Parathyroid adenoma (tissue), 2 donors: ENCODE data around the gene TTC8.

Experiments
- H2AFZ ChIP-seq: fragments of 300-600 bp; sonication (generic); one replicate; pipeline ENCODE4 v1.7.0; 2017; ENCODE audit warnings: antibody characterized with exemption, mild to moderate bottlenecking
- H3K27ac ChIP-seq: fragments of 300-600 bp; sonication (generic); one replicate; pipeline ENCODE4 v1.7.0; 2017
- H3K27me3 ChIP-seq: fragments of 300-600 bp; sonication (generic); one replicate; pipeline ENCODE4 v1.7.0; 2017; ENCODE audit warnings: low read length; ENCODE audit not compliant: control insufficient read depth, insufficient read depth
- H3K36me3 ChIP-seq: fragments of 300-600 bp; sonication (generic); one replicate; pipeline ENCODE4 v1.7.0; 2017; ENCODE audit warnings: low read length; ENCODE audit not compliant: control insufficient read depth, insufficient read depth
- H3K4me1 ChIP-seq: fragments of 300-600 bp; sonication (generic); one replicate; pipeline ENCODE4 v1.7.0; 2017; ENCODE audit warnings: control low read depth
- H3K4me2 ChIP-seq: fragments of 300-600 bp; sonication (generic); one replicate; pipeline ENCODE4 v1.7.0; 2017; ENCODE audit warnings: low read length
- H3K4me3 ChIP-seq: fragments of 300-600 bp; sonication (generic); one replicate; pipeline ENCODE4 v1.7.0; 2017; ENCODE audit warnings: low read depth, low read length
- H3K79me2 ChIP-seq: fragments of 300-600 bp; sonication (generic); one replicate; pipeline ENCODE4 v1.7.0; 2017; ENCODE audit warnings: control low read depth
- H3K9ac ChIP-seq: fragments of 300-600 bp; sonication (generic); one replicate; pipeline ENCODE4 v1.7.0; 2017; ENCODE audit warnings: mild to moderate bottlenecking
- H3K9me3 ChIP-seq: fragments of 300-600 bp; sonication (generic); one replicate; pipeline ENCODE4 v1.7.0; 2017; ENCODE audit warnings: low read length; ENCODE audit not compliant: control insufficient read depth
- TF ChIP-seq, protein P1 (sequence below): fragments of 300-600 bp; sonication (generic); IDR thresholded peaks from one replicate; pipeline ENCODE4 v1.7.0; 2017; ENCODE audit warnings: antibody characterized with exemption, mild to moderate bottlenecking
- donor health status: primary hyperparathyroidism.

The TTC8 gene

DNA sequence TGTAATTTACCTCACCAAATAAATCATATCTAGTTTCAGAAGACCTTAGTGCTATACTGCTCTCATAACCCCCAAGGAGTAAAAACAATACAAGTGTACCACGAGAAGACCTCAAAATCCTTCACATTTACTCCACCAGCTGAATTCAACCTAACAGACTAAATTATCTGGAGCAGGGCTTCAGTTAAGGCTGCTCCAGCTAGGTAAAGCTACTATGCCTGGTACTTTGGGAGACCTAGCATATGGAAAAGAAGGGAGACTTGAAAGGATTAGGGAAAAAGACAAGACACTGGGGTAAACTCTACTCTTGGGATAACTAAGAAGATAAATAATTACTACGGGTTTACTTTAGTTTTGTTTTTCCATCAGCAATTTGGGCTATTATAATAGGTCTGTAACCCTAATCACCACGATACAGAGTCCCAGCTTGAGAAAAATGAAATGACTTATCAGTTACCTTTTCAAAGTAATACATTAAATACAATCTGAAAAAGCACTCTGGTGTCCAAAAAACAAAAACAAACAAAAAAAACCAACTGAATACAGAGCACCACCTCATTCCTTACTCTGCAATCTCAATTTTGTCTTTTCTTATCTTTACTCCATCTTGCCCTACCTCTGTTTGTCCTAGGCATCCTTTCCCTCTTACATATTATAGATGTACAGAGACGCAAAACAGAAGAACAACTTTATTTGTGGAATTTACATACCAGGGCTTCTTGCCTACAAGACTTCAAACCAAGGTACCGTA, 33.8 kb upstream of the TTC8 start:
- H3K4me3 ChIP-seq = no peak overlapping the region
- no peak overlapping the region for H3K9ac ChIP-seq
- H3K36me3 ChIP-seq = no peaks in the 10 kb centered on the region
- H3K4me2 ChIP-seq = no peak overlapping the region
- no peaks in the 10 kb centered on the region for H3K79me2 ChIP-seq
- no peaks in the 10 kb centered on the region for H3K27me3 ChIP-seq
- peaks cover 5% of the 10 kb centered on the region for H3K4me1 ChIP-seq
- no peak overlapping the region for H2AFZ ChIP-seq
- H3K27ac ChIP-seq = no peak overlapping the region
- TF ChIP-seq, protein P1, sequence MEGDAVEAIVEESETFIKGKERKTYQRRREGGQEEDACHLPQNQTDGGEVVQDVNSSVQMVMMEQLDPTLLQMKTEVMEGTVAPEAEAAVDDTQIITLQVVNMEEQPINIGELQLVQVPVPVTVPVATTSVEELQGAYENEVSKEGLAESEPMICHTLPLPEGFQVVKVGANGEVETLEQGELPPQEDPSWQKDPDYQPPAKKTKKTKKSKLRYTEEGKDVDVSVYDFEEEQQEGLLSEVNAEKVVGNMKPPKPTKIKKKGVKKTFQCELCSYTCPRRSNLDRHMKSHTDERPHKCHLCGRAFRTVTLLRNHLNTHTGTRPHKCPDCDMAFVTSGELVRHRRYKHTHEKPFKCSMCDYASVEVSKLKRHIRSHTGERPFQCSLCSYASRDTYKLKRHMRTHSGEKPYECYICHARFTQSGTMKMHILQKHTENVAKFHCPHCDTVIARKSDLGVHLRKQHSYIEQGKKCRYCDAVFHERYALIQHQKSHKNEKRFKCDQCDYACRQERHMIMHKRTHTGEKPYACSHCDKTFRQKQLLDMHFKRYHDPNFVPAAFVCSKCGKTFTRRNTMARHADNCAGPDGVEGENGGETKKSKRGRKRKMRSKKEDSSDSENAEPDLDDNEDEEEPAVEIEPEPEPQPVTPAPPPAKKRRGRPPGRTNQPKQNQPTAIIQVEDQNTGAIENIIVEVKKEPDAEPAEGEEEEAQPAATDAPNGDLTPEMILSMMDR = no peak
- H3K9me3 ChIP-seq = no peaks in the 10 kb centered on the region

DNA sequence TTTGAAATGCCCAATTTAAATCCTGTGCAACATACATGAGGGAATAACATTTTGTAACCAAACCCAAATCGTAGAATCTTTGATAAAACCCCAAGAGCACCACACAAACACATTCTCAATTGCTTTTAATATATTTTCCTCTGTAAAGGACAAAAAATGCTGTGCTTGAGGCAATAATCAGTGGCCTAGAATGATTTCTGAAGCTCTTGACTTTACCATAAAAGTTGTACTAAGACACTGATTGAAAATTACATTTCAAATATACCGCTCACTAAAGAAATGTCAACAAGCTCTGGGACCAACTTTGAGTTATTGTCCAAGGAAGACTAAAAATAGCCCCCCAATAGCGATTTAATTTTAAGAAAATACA, 33.2 kb upstream of the TTC8 start:
- H3K9me3 ChIP-seq = no peaks in the 10 kb centered on the region
- H3K79me2 ChIP-seq = no peaks in the 10 kb centered on the region
- no peak overlapping the region for H3K9ac ChIP-seq
- H2AFZ ChIP-seq = peak overlapping the region; percentile 80
- H3K4me1 ChIP-seq = peaks cover 5% of the 10 kb centered on the region
- no peak overlapping the region for H3K4me2 ChIP-seq
- no peaks in the 10 kb centered on the region for H3K27me3 ChIP-seq
- no peaks in the 10 kb centered on the region for H3K36me3 ChIP-seq
- no peak overlapping the region for H3K27ac ChIP-seq
- H3K4me3 ChIP-seq = no peak overlapping the region
- TF ChIP-seq, protein P1 = no peak

DNA sequence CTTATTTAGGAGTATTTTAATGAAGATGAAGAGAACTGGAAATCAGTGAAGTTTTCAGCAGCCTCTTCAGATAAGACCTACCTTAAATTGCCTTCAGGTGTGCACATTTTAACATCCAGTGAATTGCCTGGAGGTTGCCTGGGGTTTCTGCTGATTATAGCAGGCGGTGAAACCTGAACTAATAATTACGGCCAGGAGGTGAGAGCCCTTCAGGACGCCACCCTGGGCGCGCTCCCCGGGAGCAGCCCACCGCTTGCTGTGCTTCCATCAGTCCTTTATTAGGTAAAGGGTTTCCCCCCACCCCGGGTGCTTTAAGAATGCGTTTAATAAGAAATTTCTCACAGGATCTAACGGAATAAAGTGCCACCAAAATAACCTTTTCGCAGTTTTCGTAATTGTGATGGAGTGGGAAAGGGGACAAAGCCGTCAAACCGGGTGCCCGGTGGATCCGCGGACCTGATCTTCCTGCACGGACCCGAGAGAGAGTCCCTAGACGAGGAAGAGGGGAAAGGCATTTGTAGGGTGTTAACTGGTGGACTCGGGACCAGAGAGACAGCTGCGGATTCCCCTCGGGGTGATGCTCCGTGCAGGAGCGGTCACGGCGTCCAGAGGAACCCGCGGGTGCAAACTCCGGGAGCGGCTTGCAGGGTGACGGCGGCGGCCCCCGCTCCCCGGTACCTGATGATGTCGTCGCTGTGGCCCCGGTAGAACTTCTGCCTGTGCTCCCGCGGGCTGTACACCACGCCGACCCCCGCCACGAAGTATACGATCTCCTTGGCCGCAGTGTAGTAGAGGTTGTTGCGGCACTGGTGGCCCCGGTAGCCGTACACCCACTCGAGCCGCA, 32.6 kb upstream of the TTC8 start:
- TF ChIP-seq, protein P1 = no peak
- Histone ChIP-seq H3K36me3 (no peaks in the 10 kb centered on the region), H3K4me3 (peak overlapping the region; percentile 62), H3K9ac (no peak overlapping the region), H2AFZ (peak overlapping the region; percentile 80), H3K27me3 (no peaks in the 10 kb centered on the region), H3K79me2 (no peaks in the 10 kb centered on the region), H3K9me3 (no peaks in the 10 kb centered on the region), H3K4me2 (peak overlapping the region; percentile 57), H3K27ac (peak overlapping the region; percentile 7), H3K4me1 (peaks cover 5% of the 10 kb centered on the region)

DNA sequence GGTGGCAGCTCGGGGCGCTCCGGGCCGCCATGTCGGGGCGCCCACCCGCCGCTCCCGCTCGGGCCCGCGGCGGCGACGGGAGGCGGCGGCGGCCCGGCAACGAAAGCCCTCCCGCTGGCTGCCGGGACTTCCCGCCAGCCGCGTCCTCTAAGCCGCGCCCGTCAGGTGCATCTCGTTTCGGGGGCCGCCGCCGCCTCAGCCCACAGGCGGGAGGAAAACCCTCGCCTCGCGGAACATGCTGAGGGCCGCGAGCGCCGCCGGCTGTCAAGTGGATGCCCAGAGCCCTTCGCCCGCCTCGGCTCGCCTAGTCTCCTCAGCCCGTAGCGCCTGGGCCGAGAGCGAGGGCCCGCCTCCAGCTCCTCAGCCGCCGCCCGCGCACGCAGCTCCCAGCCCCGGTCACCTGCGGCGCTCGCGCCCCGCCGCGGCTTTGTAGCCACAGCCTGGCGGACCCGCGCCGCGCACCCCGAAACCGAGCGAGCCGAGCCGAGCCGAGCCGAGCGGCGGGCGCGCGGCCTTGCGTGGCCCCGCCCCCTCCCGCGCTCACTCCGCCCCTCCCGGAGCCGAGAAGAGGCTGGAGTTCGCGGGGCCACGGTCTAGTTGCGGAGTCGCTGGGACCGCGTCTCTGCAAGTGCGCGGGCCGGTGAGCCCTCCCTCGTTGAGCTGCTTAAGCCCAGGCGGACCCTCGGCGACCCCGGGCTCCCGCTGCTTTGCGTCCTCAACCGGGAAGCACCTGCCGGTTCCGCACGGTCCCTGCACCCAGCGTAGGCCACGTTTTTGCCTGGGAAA, 31.8 kb upstream of the TTC8 start, which contains the start of gene EML5:
EML5 (minus strand) TSS at position 481 of the 786 bp plus-strand sequence; CDS start at position 31, 450 bp downstream.
- no peaks in the 10 kb centered on the region for H3K79me2 ChIP-seq
- peak within 1 kb of the TSS; percentile 66 for H3K27ac ChIP-seq
- peaks cover 5% of the 10 kb centered on the region for H3K4me1 ChIP-seq
- H3K9ac ChIP-seq = no peak within 1 kb of the TSS
- peak within 1 kb of the TSS; percentile 93 for H2AFZ ChIP-seq
- peak within 1 kb of the TSS; percentile 57 for H3K4me2 ChIP-seq
- H3K9me3 ChIP-seq = no peaks in the 10 kb centered on the region
- TF ChIP-seq, protein P1 = peak; percentile 18
- H3K4me3 ChIP-seq = peak within 1 kb of the TSS; percentile 62
- no peaks in the 10 kb centered on the region for H3K27me3 ChIP-seq
- no peaks in the 10 kb centered on the region for H3K36me3 ChIP-seq
